Stimulated activated CD8-positive, alpha-beta memory T cell treated with anti-CD3 and anti-CD28 coated beads, Interleukin-15, amount 100 ng/mL, for 48 hours (primary cell): ENCODE data around the gene MUC12.
"Not testable (repeated sequence)": the region's sequence is repeated elsewhere in the genome, so short reads cannot be mapped to it uniquely, and the experiment has no call there.

Experiments
- DNase-seq, 2 donors: peaks; one replicate each; pipeline ENCODE4 v3.0.0-alpha.2; 2020; ENCODE audit warnings: low read depth in 2 of 2

MUC12 gene

DNA sequence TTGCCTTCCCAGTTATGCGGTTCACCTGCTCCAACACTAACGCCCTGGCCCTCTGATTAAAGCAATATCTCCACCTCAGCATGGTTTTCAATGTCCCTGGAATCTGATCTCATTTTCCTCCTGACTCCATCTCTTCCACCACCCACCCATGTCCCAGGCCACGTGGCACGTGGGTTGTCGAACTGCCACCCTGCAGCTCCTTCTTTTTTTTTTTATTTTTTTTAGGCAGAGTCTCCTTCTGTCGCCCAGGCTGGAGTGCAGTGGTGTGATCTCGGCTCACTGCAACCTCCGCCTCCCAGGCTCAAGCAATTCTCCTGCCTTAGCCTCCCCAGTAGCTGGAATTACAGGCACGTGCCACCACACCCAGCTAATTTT lies 94.8 kb downstream of the MUC12 start:
- DNase-seq, result not testable (repeated sequence)

GRCh38 chr7:101065162-101065561 lies 95.8 kb downstream of the MUC12 start:
- not testable (repeated sequence) for DNase-seq

GRCh38 chr7:101066141-101066832 lies 96.9 kb downstream of the MUC12 start:
- DNase-seq, result no peak

- no peak for DNase-seq
These were observed 97.4 kb downstream of the MUC12 start for GRCh38 chr7:101066833-101067177.

DNA sequence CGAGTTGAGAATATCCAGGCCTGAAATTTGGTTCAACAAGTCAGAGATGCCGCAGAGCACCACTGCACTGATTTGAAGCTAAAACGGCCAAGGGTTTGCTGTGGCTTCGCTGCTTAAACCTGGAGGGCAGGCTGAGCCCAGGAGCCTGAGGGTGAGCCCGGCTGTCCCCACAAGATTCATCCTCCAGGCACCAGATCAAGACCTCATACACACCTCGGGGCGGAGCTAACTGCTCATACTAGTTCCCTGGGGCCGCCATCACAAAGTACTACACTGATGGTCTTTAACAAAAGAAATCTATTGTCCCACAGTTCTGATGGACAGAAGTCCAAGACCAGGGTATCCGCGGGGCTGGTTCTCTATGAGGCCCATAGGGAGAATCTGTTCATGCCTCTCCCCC lies 99.0 kb downstream of the MUC12 start:
- DNase-seq, result no peak
